ENCODE data around the gene KRTAP20-2. TPM values are rescaled to one million over a fixed set of nuclear protein-coding genes. Genes with fewer than 3 reads are reported as not detected.

Gene KRTAP20-2
- not detected in 2 replicates for total RNA-seq

DNA sequence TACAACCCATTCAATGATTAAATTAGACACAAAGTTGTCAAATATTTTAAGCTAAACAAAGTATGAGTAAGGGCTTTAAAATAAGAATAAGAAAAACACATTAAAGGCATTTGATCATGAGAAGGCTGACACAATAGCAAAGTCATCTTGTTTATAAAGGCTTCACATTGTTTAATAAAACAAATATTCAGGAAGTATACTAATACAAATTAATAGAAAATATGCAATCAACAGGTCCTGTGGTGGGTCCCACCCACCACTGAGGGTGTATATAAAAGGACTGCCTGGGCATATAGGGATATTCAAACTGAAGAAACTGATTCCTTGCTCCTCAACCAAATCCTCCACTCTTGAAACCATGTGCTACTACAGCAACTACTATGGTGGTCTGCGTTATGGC is at the start of gene KRTAP20-2:
KRTAP20-2 (plus strand) TSS at position 301 of the 400 bp plus-strand sequence; CDS start at position 359, 58 bp downstream.

DNA sequence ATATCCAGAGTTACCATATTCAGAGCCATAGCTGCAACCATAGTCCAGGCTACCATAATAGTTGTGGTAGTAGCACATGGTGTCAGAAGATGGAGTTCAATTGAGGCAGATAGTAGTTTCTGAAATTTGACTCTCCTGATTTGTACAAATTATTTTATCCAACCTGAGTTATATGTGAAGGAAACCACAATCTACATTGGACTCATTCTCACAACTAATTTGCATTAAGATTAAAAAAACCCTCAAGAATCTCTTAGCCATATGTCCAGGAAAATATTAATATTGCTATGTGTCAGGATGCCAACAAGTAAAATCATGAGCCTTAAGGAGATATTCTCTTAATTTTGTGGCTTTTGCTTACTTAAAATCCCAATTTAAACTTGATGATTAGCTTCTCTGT is 44.7 kb upstream of the KRTAP20-2 start, which contains the start of gene KRTAP22-2:
KRTAP22-2 (minus strand) TSS at position 101 of the 400 bp plus-strand sequence.

DNA sequence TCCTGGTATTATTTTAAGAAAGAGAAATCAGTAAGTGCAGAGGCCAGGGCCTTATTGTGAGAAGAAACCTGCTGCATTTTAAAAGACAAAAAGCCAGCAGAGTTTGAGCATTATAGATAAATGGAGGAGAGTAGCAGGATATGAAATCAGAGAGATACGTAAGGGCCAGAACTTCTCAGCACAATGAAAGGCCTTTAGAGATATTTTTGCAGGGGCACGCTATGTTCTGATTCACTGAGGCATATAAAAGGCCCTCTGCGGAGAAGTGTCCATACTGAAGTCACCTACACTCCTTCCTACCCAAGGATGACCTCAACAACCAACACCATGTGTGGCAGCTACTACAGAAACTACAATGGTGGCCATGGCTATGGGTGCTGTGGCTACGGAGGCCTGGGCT is 42.9 kb upstream of the KRTAP20-2 start, which contains the start of gene KRTAP6-3:
KRTAP6-3 (plus strand) TSS at position 301 of the 400 bp plus-strand sequence; CDS start at position 307, 6 bp downstream.

DNA sequence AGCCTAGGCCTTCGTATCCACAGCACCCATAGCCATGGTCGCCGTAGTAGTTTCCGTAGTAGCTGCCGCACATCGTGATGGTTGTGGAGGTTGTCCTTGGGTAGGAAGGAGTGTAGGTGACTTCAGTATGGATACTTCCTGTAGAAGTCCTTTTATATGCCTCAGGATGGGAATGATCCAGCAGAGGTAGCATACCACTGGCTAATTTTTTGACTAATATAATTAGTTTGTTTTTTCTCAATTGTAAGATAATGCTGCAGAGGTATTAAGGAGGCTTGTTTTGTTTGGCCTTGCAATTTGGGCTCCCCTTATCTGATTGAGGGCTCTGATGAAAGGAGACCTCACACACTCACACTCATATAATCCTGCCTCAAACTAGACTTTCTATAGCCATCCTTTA is 36.2 kb upstream of the KRTAP20-2 start, which contains the start of gene KRTAP6-2:
KRTAP6-2 (minus strand) TSS at position 101 of the 400 bp plus-strand sequence; CDS start at position 73, 28 bp downstream.

DNA sequence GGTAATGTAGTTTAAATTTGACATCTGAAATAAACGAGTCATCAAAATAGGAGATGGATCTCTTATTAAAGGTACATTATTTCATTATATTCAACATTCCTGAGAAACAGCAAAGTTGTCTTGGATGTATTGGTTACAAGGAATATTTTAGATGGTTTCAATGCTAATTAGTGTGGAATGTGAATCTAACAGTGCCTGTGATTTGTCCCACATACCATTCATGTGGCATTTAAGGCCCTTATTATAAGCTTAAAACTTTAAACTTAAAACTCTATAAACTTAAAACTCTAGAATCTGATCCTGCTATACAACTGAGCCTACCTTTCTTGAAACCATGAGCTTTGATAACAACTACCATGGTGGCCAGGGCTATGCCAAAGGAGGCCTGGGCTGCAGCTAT is 34.2 kb upstream of the KRTAP20-2 start, which contains the start of gene KRTAP22-1:
KRTAP22-1 (plus strand) TSS at position 301 of the 400 bp plus-strand sequence.

DNA sequence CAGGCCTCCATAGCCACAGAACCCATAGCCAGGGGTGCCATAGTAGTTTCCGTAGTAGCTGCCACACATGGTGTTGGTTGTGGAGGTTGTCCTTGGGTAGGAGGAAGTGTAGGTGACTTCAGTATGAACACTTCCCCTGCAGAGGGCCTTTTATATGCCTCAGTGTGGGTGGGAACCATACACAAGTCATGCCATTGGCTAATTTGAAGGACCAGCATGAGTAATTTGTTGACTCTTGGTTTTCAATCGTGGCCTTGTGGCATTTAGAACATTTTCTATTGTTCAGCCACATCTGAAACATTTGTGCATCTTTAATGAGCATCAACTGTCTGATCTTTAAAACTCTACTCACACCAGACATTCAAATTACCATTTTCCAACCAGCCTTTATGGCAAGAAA is 21.2 kb upstream of the KRTAP20-2 start, which contains the start of gene KRTAP6-1:
KRTAP6-1 (minus strand) TSS at position 95 of the 400 bp plus-strand sequence; CDS start at position 69, 26 bp downstream.

DNA sequence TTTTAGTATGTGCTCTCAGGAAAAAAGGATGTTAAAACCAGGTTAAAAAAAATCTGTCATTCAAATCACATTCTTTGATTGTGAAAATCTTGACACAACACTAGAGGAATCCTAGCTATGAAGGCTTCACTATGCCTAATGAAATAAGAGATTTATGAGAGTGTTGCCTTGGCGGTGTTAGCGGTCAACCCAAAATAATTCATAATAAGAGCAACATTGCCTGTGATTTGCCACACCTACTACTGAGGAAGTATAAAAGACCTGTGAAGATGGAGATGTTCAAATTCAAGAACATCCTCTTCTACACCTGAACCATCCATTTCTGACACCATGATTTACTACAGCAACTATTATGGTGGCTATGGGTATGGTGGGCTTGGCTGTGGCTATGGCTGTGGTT is 18.9 kb upstream of the KRTAP20-2 start, which contains the start of gene KRTAP20-1:
KRTAP20-1 (plus strand) TSS at position 301 of the 400 bp plus-strand sequence; CDS start at position 331, 30 bp downstream.

DNA sequence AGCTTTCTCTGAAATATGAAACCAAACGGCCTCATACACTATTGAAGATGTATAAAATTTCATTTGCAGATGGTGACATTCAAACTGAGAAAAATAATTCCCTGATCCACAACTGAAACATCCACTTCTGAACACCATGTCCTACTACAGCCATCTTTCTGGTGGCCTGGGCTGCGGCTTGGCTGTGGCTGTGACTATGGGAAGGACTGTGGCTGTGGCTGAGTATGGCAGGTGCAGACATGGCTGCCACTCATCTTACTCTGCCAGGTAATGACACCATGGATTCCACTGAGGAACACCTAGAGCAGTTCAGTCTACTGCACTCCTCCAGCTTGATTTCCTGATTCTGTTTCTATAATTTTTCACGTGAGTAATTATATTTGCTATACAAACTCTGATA is 14.5 kb upstream of the KRTAP20-2 start, which contains the start of gene KRTAP20-4:
KRTAP20-4 (plus strand) TSS at position 106 of the 400 bp plus-strand sequence.

DNA sequence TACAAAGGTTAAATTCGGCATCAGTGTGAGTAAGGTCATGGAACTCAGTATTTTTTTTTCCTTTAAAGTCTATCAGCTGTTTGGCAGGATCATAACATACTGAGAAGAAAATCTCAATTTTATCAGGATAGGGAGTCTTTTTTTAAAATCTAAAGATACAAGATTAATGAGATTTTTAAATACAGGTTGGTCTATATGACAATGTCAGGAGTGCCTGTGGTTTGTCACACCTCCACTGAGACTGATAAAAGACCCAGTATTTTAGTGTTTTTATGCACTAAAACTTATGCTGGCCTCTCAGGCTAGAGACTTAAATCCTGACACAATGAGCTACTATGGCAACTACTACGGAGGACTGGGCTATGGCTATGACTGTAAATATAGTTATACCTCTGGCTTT is 7.6 kb downstream of the KRTAP20-2 start, which contains the start of gene KRTAP20-3:
KRTAP20-3 (plus strand) TSS at position 301 of the 400 bp plus-strand sequence.

Other genes starting within 250 kb of the KRTAP20-2 start
- gene KRTAP13-1, start 239.2 kb upstream of the KRTAP20-2 start, total RNA-seq = not detected in 2 replicates
- gene KRTAP13-3, start 209.3 kb upstream of the KRTAP20-2 start, total RNA-seq = not detected in 2 replicates
- gene KRTAP13-4, start 205.0 kb upstream of the KRTAP20-2 start, total RNA-seq = not detected in 2 replicates
- not detected in 2 replicates for gene KRTAP15-1, start 194.9 kb upstream of the KRTAP20-2 start, total RNA-seq
- gene KRTAP19-1, start 154.8 kb upstream of the KRTAP20-2 start, total RNA-seq = not detected in 2 replicates
- gene KRTAP19-2, start 147.8 kb upstream of the KRTAP20-2 start, total RNA-seq = not detected in 2 replicates
- not detected in 2 replicates for gene KRTAP19-3, start 143.2 kb upstream of the KRTAP20-2 start, total RNA-seq
- not detected in 2 replicates for gene KRTAP19-4, start 138.0 kb upstream of the KRTAP20-2 start, total RNA-seq
- not detected in 2 replicates for gene KRTAP19-5, start 133.1 kb upstream of the KRTAP20-2 start, total RNA-seq
- not detected in 2 replicates for gene KRTAP19-6, start 93.3 kb upstream of the KRTAP20-2 start, total RNA-seq
- gene KRTAP19-7, start 73.9 kb upstream of the KRTAP20-2 start, total RNA-seq = not detected in 2 replicates
- gene KRTAP22-2, start 44.8 kb upstream of the KRTAP20-2 start, total RNA-seq = not detected in 2 replicates
- not detected in 2 replicates for gene KRTAP6-3, start 42.8 kb upstream of the KRTAP20-2 start, total RNA-seq
- gene KRTAP6-2, start 36.3 kb upstream of the KRTAP20-2 start, total RNA-seq = not detected in 2 replicates
- gene KRTAP22-1, start 34.1 kb upstream of the KRTAP20-2 start, total RNA-seq = not detected in 2 replicates
- gene KRTAP6-1, start 21.3 kb upstream of the KRTAP20-2 start, total RNA-seq = not detected in 2 replicates
- gene KRTAP20-1, start 18.8 kb upstream of the KRTAP20-2 start, total RNA-seq = not detected in 2 replicates
- gene KRTAP20-4, start 14.6 kb upstream of the KRTAP20-2 start, total RNA-seq = not detected in 2 replicates
- gene KRTAP20-3, start 7.7 kb downstream of the KRTAP20-2 start, total RNA-seq = not detected in 2 replicates
- gene KRTAP21-3, start 83.6 kb downstream of the KRTAP20-2 start, total RNA-seq = not detected in 2 replicates
- gene KRTAP21-2, start 112.1 kb downstream of the KRTAP20-2 start, total RNA-seq = not detected in 2 replicates
- gene KRTAP21-1, start 120.2 kb downstream of the KRTAP20-2 start, total RNA-seq = not detected in 2 replicates
- gene KRTAP8-1, start 178.1 kb downstream of the KRTAP20-2 start, total RNA-seq = not detected in 2 replicates
- gene KRTAP7-1, start 194.6 kb downstream of the KRTAP20-2 start, total RNA-seq = not detected in 2 replicates
- gene KRTAP11-1, start 246.4 kb downstream of the KRTAP20-2 start, total RNA-seq = not detected in 2 replicates

All from epithelial cell of umbilical artery (primary cell).